ENCODE results near the gene METTL21C. TPM values are rescaled to one million over a fixed set of nuclear protein-coding genes. Genes with fewer than 3 reads are reported as not detected.

Gene METTL21C
- total and polyA plus RNA-seq, 7 donors: 0.19 to 12.5 (median 0.34) TPM

DNA sequence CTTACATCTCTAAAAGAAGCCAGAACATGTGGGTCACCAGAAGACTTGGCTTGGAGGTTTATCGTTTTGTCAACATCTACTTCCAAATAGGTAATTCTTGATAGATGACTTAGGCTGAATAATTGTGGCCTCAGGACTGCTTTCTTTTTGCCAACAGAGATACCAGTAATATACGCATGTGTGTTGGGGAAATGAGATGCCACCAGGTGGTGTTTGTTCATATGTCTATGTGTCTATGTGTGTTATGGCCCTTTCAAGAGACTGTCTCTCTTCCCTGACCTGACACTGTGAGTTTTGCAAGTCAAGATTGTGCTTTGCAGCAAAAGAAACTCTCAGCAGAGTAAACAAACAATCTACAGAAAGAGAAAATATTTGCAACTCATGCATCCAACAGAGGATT, 31.6 kb upstream of the METTL21C start:
- no peak for ATAC-seq
- Histone ChIP-seq H3K4me3 (no peak overlapping the region), H3K27me3 (ENCODE audit: insufficient read depth in 3 of 3, low read length in 2 of 3) (no peaks in the 10 kb centered on the region), H3K4me1 (peaks cover 6% of the 10 kb centered on the region), H3K27ac (no peak overlapping the region), H3K9me3 (no peaks in the 10 kb centered on the region), H3K36me3 (ENCODE audit: insufficient read depth in 1 of 2, low read depth in 1 of 2) (no peaks in the 10 kb centered on the region)
- WGBS, 3 donors: 75 to 79% (median 77%) methylated on average over 2 of the region's 2 CpGs
- intact Hi-C loops (cut with DNase I): no loop called here
- DNase-seq: no peak
- TF ChIP-seq CTCF (IDR thresholded peaks at IDR 0.05): no peak

GRCh38 chr13:102724923-102725322, 30.1 kb upstream of the METTL21C start:
- H3K4me3 ChIP-seq: no peak overlapping the region
- H3K27ac ChIP-seq: no peak overlapping the region
- 48 to 59% (median 56%) methylated on average over 6 of the region's 6 CpGs for WGBS, 3 donors
- peak; percentile 63 for TF ChIP-seq CTCF (IDR thresholded peaks at IDR 0.05)
- no peaks in the 10 kb centered on the region for H3K9me3 ChIP-seq
- no peaks in the 10 kb centered on the region for H3K27me3 ChIP-seq (ENCODE audit: insufficient read depth in 3 of 3, low read length in 2 of 3)
- H3K4me1 ChIP-seq: peaks cover 6% of the 10 kb centered on the region
- DNase-seq (no peak), ATAC-seq (peak; percentile 60 to 73 (median 66))
- intact Hi-C loops (cut with DNase I): loop anchor here (2.0 kb wide), 1 partner anchor 144 kb away; no protein-coding TSS in a partner anchor
- no peaks in the 10 kb centered on the region for H3K36me3 ChIP-seq (ENCODE audit: insufficient read depth in 1 of 2, low read depth in 1 of 2)

DNA sequence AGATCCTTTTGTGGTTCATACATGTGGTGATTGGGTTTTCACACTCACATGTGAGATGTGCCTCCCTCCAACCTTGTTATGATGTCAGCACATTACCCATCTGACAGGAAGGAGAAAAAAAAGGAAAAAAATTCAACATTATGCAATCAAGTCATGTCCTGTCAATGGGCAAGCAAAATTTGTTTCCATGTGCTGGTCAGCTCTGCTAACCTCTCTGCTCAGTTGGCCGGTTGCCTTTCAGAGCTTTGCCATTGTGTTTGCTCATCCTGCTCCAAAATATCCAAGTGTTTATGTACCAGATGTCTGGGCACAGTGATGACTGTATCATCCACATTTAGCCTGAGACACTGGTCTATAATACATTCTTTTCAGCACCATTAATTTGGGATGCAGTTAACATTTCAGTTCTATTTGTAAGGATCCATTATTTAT, 27.0 kb upstream of the METTL21C start:
- no peaks in the 10 kb centered on the region for H3K36me3 ChIP-seq (ENCODE audit: insufficient read depth in 1 of 2, low read depth in 1 of 2)
- no peak for TF ChIP-seq CTCF (IDR thresholded peaks at IDR 0.05)
- intact Hi-C loops (cut with DNase I): no loop called here
- DNase-seq (peak; percentile 20 to 70), ATAC-seq (peak; percentile 64 to 76 (median 74))
- H3K9me3 ChIP-seq: no peaks in the 10 kb centered on the region
- peaks cover 6% of the 10 kb centered on the region for H3K4me1 ChIP-seq
- H3K27ac ChIP-seq: peak overlapping the region; percentile 81
- WGBS, 3 donors: 38 to 77% (median 48%) methylated on average over 1 of the region's 1 CpG
- no peak overlapping the region for H3K4me3 ChIP-seq
- H3K27me3 ChIP-seq (ENCODE audit: insufficient read depth in 3 of 3, low read length in 2 of 3): no peaks in the 10 kb centered on the region

- TF ChIP-seq CTCF (IDR thresholded peaks at IDR 0.05): no peak
- Histone ChIP-seq H3K4me3 (no peak overlapping the region), H3K9me3 (no peaks in the 10 kb centered on the region), H3K36me3 (ENCODE audit: insufficient read depth in 1 of 2, low read depth in 1 of 2) (no peaks in the 10 kb centered on the region), H3K27ac (peak overlapping the region; percentile 81), H3K4me1 (peaks cover 6% of the 10 kb centered on the region), H3K27me3 (ENCODE audit: insufficient read depth in 3 of 3, low read length in 2 of 3) (no peaks in the 10 kb centered on the region)
- intact Hi-C loops (cut with DNase I): no loop called here
- 64 to 78% (median 71%) methylated on average over 2 of the region's 2 CpGs for WGBS, 3 donors
- DNase-seq (no peak), ATAC-seq (no peak)
These were observed 23.9 kb upstream of the METTL21C start for GRCh38 chr13:102718746-102719145.

DNA sequence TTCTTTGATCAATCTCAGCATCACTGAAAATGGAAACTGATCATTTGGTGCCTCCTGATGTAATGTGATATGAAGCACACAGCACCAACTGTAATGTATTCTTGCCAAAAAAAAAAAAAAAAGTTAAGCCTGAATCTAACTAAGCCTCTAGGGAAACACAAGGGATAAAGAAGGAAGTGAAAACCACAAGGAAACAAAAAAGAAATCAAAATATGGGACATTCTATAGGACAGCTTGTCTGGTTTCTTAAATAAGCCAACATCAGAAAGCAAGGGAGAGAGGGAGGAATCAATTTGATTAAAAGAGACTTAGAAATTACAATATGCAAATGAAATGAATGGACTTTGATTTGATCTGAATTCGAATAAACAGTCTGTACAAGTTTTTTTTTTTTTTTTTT, 20.6 kb upstream of the METTL21C start:
- no peak for TF ChIP-seq CTCF (IDR thresholded peaks at IDR 0.05)
- H3K4me1 ChIP-seq: peaks cover 5% of the 10 kb centered on the region
- intact Hi-C loops (cut with DNase I): no loop called here
- WGBS, 3 donors: 56 to 67% (median 60%) methylated on average over 1 of the region's 1 CpG
- H3K27ac ChIP-seq: no peak overlapping the region
- DNase-seq (no peak), ATAC-seq (no peak)
- no peaks in the 10 kb centered on the region for H3K36me3 ChIP-seq (ENCODE audit: insufficient read depth in 1 of 2, low read depth in 1 of 2)
- H3K9me3 ChIP-seq: no peaks in the 10 kb centered on the region
- H3K4me3 ChIP-seq: no peak overlapping the region
- no peaks in the 10 kb centered on the region for H3K27me3 ChIP-seq (ENCODE audit: insufficient read depth in 3 of 3, low read length in 2 of 3)

All from psoas muscle (tissue), 8 donors.